GM18873 (cell line): ENCODE results near the gene CNDP2.

Experiments used
- ATAC-seq: cut with Tn5 transposase; IDR thresholded peaks from one replicate; pipeline ENCODE4 v1.9.1; 2021; ENCODE audit warnings: mild to moderate bottlenecking, moderate library complexity, moderate number of reproducible peaks; ENCODE audit not compliant: unreplicated experiment, low FRiP score

The CNDP2 gene

GRCh38 chr18:74468547-74469061, 27.6 kb upstream of the CNDP2 start:
- no peak for ATAC-seq

DNA sequence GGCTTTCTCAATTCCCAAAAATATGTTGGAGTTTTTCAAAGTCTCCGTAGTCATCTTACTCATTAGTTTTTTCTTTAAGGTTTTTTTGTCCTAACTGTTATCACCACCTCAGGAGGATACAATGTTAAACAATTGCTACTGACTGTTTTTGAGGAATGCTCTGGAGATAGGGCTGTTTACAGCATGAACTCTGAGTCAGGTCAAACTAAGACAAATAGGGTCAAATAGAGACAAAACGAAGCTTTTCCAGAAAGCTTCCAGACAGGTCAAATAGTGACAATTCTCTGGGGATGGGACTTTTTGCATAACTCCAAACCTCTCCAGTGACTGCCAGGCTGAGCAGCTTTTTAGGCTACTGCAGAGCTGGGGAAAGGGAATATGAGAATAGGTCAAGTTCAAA, 23.9 kb upstream of the CNDP2 start:
- ATAC-seq = no peak

DNA sequence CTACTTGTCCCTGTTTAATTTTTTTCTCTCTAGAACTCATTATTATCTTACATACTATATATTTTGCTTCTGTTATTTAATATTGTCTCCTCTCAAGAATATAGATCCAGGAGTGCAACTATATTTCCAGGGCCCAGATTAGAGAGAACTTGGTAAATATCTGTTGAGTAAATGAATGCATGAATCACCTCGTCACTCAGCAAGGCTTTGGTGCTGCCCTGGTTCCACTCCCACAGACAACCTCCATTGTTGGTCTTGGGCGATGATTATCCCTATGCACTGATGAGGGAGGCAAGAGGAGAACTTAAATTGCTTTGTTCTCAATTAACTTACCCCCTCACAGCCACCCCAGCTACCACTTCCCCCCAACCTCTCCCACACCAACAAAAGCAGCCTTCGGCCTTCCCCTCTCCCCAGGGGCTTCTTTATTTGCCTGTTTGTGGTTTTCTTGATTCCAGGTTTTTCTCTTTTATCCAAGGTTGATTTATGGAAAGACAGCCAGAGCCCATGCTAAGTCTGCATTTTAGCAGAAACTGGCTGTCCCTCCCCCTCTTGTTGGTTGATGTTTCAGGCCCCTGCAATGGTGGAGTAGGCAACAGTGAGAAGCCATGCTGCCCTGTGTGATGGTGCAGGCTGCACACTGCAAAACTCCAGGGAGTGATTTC, 22.1 kb upstream of the CNDP2 start:
- no peak for ATAC-seq

- no peak for ATAC-seq
These were observed 20.0 kb upstream of the CNDP2 start for GRCh38 chr18:74476140-74476539.

DNA sequence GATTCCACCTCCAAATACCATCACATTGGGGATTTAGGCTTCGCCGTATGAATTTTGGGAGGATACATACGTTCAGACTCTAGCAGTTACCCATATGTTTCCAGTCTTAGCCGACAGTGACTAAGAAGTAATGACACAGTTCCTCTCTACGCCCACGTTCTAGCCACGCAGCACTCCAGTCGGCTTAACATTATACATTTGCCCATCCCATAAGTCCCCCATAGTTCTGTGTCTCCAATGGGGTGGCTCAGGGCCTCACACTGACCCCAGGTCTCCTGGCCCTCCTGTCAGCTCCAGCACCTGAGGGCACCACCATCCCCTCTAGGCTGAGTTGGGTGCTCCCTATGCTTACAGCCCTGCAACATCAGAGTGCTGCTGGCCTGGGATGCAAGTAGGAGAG, 18.4 kb upstream of the CNDP2 start:
- no peak for ATAC-seq

DNA sequence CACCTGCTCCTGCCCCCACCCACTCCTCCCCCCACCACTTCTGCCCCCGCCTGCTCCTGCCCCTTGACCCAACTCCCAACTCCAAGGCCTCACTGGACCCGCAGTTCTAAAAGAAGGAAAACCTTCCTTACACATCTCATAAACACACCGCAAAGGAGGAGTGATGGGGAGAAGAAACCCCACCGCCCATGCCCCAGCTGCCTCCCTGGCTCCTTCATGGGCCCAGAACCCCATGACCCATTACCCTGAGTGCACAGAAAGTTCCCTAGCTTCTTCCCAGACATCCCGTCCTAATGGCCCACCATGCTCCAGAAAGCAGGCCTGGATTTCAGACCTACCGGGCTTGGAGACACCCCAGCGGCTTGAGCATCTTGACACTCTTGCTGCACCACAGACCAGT, 17.8 kb upstream of the CNDP2 start:
- no peak for ATAC-seq

DNA sequence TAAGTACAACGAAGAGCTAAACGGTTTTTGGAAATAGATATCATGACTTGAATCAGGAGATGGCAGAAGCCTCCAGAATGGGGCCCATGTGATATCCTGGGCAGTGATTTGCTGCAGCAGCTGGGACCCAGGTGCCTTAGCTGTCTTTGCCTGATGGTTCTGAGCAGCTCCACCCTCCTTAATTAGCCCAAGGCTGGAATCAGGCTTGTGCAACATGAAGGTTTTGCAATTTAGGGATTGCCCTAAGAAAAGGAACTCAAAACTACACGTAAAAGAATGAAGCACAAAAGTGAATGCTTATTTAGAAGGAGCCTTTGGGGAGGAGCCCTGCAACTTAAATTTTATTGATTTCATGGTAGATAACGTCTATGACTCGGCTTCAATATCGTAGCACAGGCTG, 17.3 kb upstream of the CNDP2 start:
- ATAC-seq = no peak

DNA sequence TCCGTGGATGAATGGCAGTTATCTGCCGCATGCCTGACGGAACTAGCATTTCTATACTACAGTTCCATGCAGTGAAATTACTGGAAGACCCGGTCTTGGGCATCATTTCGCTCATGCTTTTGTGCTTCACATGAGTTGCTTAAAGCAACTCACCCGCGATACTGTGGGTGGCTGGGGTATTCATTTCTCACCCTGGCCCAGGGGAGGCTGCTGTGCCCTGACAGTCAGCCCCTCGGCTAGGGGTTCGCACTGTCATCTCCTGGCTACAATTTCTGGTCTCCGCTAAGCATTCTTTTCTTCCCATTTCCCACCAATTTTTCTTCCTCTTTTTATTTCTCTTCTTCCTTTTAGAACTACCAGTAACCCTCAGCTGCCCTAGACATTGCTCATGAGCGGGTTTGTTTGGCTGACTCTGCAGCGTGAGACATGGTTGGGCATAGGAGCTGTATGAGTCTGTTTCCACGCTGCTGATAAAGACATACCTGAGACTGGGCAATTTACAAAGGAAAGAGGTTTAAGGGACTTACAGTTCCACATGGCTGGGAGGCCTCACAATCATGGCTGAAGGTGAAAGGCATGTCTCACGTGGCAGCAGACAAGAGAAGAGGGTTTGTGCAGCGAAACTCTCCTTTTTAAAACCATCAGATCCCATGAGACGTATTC, 16.5 kb upstream of the CNDP2 start:
- no peak for ATAC-seq

DNA sequence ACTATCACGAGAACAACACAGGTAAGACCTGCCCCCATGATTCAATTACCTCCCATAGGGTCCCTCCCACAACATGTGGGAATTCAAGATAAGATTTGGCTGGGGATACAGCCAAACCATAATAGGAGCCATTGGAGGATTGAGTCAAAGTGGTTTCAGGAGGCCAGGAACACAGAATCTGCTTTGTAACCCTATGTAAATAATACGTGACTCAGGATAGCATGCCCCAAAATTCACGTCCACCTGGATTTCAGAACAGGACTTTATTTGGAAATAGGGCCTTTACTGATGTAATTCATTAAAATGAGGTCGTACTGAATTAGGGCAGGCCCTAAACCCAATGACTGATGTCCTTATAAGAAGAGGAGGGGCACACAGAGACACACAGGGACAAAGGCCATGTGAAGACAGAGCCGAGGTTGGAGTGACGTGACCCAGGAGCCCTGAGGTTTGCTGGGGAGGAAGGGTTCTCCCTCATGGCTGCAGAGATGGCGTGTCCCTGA, 16.0 kb upstream of the CNDP2 start:
- no peak for ATAC-seq

- ATAC-seq = no peak
These were observed 13.5 kb upstream of the CNDP2 start for GRCh38 chr18:74482697-74483096.

- ATAC-seq = no peak
These were observed 9.9 kb upstream of the CNDP2 start for GRCh38 chr18:74486119-74486849.

- no peak for ATAC-seq
These were observed 7.8 kb upstream of the CNDP2 start for GRCh38 chr18:74488354-74488753.

DNA sequence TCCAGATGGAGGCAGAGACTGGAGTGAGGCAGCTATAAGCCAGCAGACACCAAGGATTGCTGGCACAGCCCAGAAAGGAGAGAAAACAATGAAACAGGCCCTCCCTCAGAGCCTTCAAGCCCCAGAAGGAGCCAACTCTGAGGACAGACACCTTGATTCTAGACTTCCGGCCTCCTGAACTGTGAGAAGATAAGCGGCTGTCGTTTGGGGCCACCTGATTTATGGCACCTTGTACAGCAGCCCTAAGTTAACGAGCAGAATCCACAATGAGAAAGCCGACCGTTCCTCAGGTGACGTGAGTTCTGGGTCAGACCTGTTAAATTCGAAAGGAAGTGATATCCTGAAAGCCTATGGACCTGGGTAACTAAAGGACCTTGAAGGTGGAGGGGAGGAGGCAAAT, 7.3 kb upstream of the CNDP2 start:
- ATAC-seq = no peak

GRCh38 chr18:74489676-74490075, 6.5 kb upstream of the CNDP2 start:
- no peak for ATAC-seq

GRCh38 chr18:74492259-74492658, 3.9 kb upstream of the CNDP2 start:
- no peak for ATAC-seq

DNA sequence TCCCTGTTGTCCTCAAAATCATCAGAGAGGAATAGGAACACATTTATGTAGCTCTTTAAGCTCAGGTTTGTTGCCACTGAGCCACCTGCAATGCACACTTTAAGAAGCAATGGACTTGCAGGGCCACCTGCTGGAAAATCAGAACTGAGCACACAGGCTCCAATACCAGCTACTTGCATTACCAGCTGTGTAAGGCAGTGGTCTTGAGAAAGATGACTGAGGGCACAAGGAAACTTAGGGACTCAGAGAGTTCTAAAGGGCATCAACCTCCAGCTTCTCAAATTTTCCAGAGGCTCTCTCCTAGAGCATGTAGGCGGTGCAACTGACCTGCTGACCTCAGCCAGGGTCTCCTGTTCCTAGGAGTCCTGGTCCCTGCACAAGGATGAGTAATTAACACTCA, 2.5 kb upstream of the CNDP2 start:
- peak; percentile 28 for ATAC-seq

DNA sequence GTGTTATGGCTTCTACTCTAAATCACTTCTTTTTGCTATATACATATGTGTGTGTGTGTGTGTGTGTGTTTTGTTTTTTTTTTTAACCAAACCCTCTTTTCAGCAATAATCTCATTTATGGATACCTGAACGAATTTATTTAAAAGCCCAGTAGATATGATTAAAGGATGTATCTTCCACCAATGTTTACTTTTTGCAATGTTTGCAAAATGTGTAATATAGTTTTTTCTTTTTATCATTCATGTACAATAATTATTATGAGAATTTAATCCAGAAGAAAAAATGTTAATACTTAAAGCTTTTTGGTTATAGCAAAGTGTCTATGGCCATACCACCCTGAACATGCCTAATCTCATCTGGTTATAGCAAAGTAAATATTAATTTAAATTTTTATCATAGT, 1.6 kb upstream of the CNDP2 start:
- ATAC-seq = no peak

DNA sequence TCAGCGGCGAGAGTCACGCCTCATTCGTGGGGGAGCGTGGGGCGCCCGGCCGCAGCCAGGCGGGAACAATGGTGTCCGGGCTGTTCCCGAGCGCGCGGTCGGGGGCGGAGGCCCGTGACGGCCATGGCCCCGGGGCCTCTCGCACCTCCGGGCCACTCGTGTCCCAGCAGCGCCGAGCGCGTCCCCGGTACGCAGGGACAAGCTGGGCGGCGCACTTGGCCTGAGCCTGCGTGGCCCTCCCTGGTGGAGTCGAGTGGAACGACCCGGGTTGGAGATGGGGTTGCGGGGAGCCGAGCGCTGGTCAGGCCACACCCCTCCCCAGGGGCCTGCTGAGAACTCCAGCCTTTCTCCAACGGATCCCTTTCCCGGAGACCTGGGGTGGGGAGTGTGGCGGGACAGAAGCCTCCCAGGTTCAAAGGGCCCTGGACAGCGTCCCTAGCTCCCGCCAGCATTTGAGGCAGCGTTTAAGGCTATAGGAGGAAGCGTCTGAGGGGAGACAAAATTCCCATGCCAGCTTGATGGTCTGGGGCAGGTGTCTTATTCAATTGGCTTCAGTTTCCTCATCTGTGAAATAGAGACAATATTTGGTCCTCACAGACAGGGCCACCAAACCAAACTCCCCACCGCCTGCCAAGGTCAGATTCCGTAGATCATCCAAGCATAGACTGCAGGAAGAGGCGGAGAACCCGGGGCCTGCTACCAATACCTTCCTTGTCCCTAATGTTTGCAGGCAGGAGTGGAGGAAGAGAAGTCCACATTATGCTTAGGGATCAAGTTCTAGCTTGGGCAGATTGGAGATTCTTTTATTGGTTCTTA, 553 bp downstream of the CNDP2 start:
- ATAC-seq = peak; percentile 4

DNA sequence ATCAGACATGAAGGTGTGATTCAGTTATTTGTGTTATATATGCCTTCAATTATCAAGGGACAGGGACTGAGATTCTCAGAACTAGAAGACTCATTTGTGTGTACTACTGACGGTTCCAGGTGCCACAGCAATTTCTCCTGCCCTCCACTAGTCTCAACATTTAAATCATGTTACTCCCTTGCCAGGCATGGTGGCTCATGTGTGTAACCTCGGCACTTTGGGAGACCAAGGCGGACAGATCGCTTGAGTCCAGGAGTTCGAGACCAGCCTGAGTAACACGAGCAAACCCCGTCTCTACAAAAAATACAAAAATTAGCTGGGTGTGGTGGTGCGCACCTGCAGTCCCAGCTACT, 1.1 kb downstream of the CNDP2 start:
- ATAC-seq = no peak

- ATAC-seq = no peak
These were observed 1.6 kb downstream of the CNDP2 start for GRCh38 chr18:74497778-74498177.
